Smooth muscle cell (in vitro differentiated cells): ENCODE data around the gene PRMT7. TPM values are rescaled to one million over a fixed set of nuclear protein-coding genes. Genes with fewer than 3 reads are reported as not detected.

Experiments
- DNase-seq: peaks from one replicate; lab custom pipeline; 2025; ENCODE audit not compliant: unreplicated experiment; lab: John Stamatoyannopoulos, UW
- H2AFZ ChIP-seq: fragments of 200-600 bp; sonication (generic); 2 replicates; pipeline ENCODE4 v1.6.0; 2016; ENCODE audit warnings: antibody characterized with exemption, low read depth, mild to moderate bottlenecking
- H3F3A ChIP-seq: fragments of 200-600 bp; sonication (generic); 2 replicates; pipeline ENCODE4 v1.6.0; 2017; ENCODE audit warnings: antibody characterized with exemption, low read depth
- H3K27ac ChIP-seq: fragments of 200-600 bp; sonication (generic); 2 replicates; pipeline ENCODE4 v1.5.1; 2016; ENCODE audit warnings: low read depth, mild to moderate bottlenecking
- H3K27me3 ChIP-seq: fragments of 200-600 bp; sonication (generic); 2 replicates; pipeline ENCODE4 v1.6.1; 2016; ENCODE audit warnings: low read depth, mild to moderate bottlenecking
- H3K36me3 ChIP-seq: fragments of 200-600 bp; sonication (generic); 2 replicates; pipeline ENCODE4 v1.5.1; 2016; ENCODE audit warnings: low read depth
- H3K4me1 ChIP-seq: fragments of 200-600 bp; sonication (generic); 2 replicates; pipeline ENCODE4 v1.5.1; 2016; ENCODE audit warnings: low read depth
- H3K4me2 ChIP-seq: fragments of 200-600 bp; sonication (generic); 2 replicates; pipeline ENCODE4 v1.6.0; 2016; ENCODE audit warnings: mild to moderate bottlenecking
- H3K4me3 ChIP-seq: fragments of 200-600 bp; sonication (generic); 2 replicates; pipeline ENCODE4 v1.5.1; 2016; ENCODE audit warnings: mild to moderate bottlenecking
- H3K79me2 ChIP-seq: fragments of 200-600 bp; sonication (generic); 2 replicates; pipeline ENCODE4 v1.6.0; 2016; ENCODE audit warnings: low read depth, mild to moderate bottlenecking
- H3K9ac ChIP-seq: fragments of 200-600 bp; sonication (generic); 2 replicates; pipeline ENCODE4 v1.6.0; 2016; ENCODE audit warnings: low read depth
- H3K9me3 ChIP-seq: fragments of 200-600 bp; sonication (generic); replicated peaks from 2 replicates; pipeline ENCODE4 v1.5.1; 2016; ENCODE audit warnings: low read depth
- H4K20me1 ChIP-seq: fragments of 200-600 bp; sonication (generic); 2 replicates; pipeline ENCODE4 v1.6.0; 2016; ENCODE audit warnings: low read depth
- CTCF ChIP-seq: fragments of 200-600 bp; sonication (generic); IDR thresholded peaks from 2 replicates; pipeline ENCODE4 v1.5.1; 2017; ENCODE audit warnings: borderline replicate concordance, mild to moderate bottlenecking, antibody characterized with exemption; ENCODE audit not compliant: insufficient read depth, poor library complexity, severe bottlenecking
- WGBS: methylation state at CpG from one replicate; pipeline ENCODE4 v1.1.7; 2016; ENCODE audit warnings: low lambda C conversion rate; 5-methylcytosine and 5-hydroxymethylcytosine counted together
- polyA plus RNA-seq: library from polyadenylated mRNA; unstranded; fragments of >200 nt; fragmentation: Nextera tagmentation; extraction: Ambion mirVana; gene quantifications from 2 replicates; pipeline ENCODE4 v1.2.1, GENCODE V29; 2016
- total RNA-seq: library from RNA; depleted of rRNA; stranded (reverse); fragments of >200 nt; gene quantifications from 2 replicates; pipeline ENCODE4 v1.2.3, GENCODE V29; 2014

The PRMT7 gene
- total and polyA plus RNA-seq, 2 experiments from 2014 or later: 22.1 to 25.4 TPM

GRCh38 chr16:68289202-68289601 is 21.6 kb upstream of the PRMT7 start:
- no peak for TF ChIP-seq CTCF
- H3K9ac ChIP-seq: no peak overlapping the region
- H3K27ac ChIP-seq: no peak overlapping the region
- no peak overlapping the region for H2AFZ ChIP-seq
- WGBS: 95% methylated on average over 2 of the region's 2 CpGs
- H3K4me2 ChIP-seq: no peak overlapping the region
- H3K9me3 ChIP-seq: no peaks in the 10 kb centered on the region
- H3K4me1 ChIP-seq: no peaks in the 10 kb centered on the region
- peaks cover 61% of the 10 kb centered on the region for H4K20me1 ChIP-seq
- no peak overlapping the region for H3K4me3 ChIP-seq
- DNase-seq: no peak
- H3K27me3 ChIP-seq: no peaks in the 10 kb centered on the region
- no peaks in the 10 kb centered on the region for H3F3A ChIP-seq
- no peaks in the 10 kb centered on the region for H3K36me3 ChIP-seq
- peaks cover 9% of the 10 kb centered on the region for H3K79me2 ChIP-seq

- Histone ChIP-seq H4K20me1 (peaks cover 60% of the 10 kb centered on the region), H3K9ac (no peak overlapping the region)
- WGBS: 80% methylated on average over 4 of the region's 4 CpGs
Observed at GRCh38 chr16:68289621-68290329, 21.0 kb upstream of the PRMT7 start.

GRCh38 chr16:68290450-68290849 is 20.4 kb upstream of the PRMT7 start:
- H2AFZ ChIP-seq: no peak overlapping the region
- no peak overlapping the region for H3K4me2 ChIP-seq
- H3K27ac ChIP-seq: no peak overlapping the region
- WGBS: 88% methylated on average over 6 of the region's 6 CpGs
- no peaks in the 10 kb centered on the region for H3F3A ChIP-seq
- no peak for TF ChIP-seq CTCF
- no peak overlapping the region for H3K9ac ChIP-seq
- H3K36me3 ChIP-seq: peaks cover 4% of the 10 kb centered on the region
- no peak overlapping the region for H3K4me3 ChIP-seq
- no peaks in the 10 kb centered on the region for H3K27me3 ChIP-seq
- peaks cover 59% of the 10 kb centered on the region for H4K20me1 ChIP-seq
- no peak for DNase-seq
- no peaks in the 10 kb centered on the region for H3K4me1 ChIP-seq
- peaks cover 9% of the 10 kb centered on the region for H3K79me2 ChIP-seq
- no peaks in the 10 kb centered on the region for H3K9me3 ChIP-seq

More at GRCh38 chr16:68289621-68290329, 21.0 kb upstream of the PRMT7 start:
- H3K4me2 ChIP-seq: no peak overlapping the region
- no peak overlapping the region for H3K27ac ChIP-seq
- no peaks in the 10 kb centered on the region for H3F3A ChIP-seq
- H2AFZ ChIP-seq: no peak overlapping the region
- H3K9me3 ChIP-seq: no peaks in the 10 kb centered on the region
- no peak for DNase-seq
- H3K4me3 ChIP-seq: no peak overlapping the region
- H3K27me3 ChIP-seq: no peaks in the 10 kb centered on the region
- TF ChIP-seq CTCF: no peak
- H3K79me2 ChIP-seq: peaks cover 9% of the 10 kb centered on the region
- H3K4me1 ChIP-seq: no peaks in the 10 kb centered on the region
- no peaks in the 10 kb centered on the region for H3K36me3 ChIP-seq

- WGBS: 89% methylated on average over 4 of the region's 4 CpGs
- Histone ChIP-seq H2AFZ (no peak overlapping the region), H3K4me3 (no peak overlapping the region)
Observed at GRCh38 chr16:68291227-68291626, 19.6 kb upstream of the PRMT7 start.

More at GRCh38 chr16:68291227-68291626, 19.6 kb upstream of the PRMT7 start:
- no peak for TF ChIP-seq CTCF
- Histone ChIP-seq H3K27ac (no peak overlapping the region), H3K9me3 (no peaks in the 10 kb centered on the region), H3K4me2 (no peak overlapping the region), H3K4me1 (no peaks in the 10 kb centered on the region), H3K36me3 (peaks cover 4% of the 10 kb centered on the region), H3K27me3 (no peaks in the 10 kb centered on the region), H3K79me2 (peaks cover 9% of the 10 kb centered on the region), H4K20me1 (peaks cover 58% of the 10 kb centered on the region), H3F3A (no peaks in the 10 kb centered on the region), H3K9ac (no peak overlapping the region)
- no peak for DNase-seq
